Right ventricle myocardium inferior (tissue), 1 donor: ENCODE measurements around the gene SIRT5. TPM values are rescaled to one million over a fixed set of nuclear protein-coding genes. Genes with fewer than 3 reads are reported as not detected.

Source experiments
- ATAC-seq: fragments of 200-7000 bp; cut with Tn5 transposase; one replicate; pipeline ENCODE4 v1.9.1; 2020; ENCODE audit warnings: mild to moderate bottlenecking, moderate library complexity
- DNase-seq: peaks from one replicate; pipeline ENCODE4 v3.0.0; 2021; ENCODE audit errors: missing footprints
- intact Hi-C: fragments of 100-400 bp; cut with DNase I; formaldehyde crosslinking; loops from one replicate; pipeline ENCODE4 v1.11.0; 2022
- total RNA-seq: library from RNA; stranded (reverse); fragmentation: NEBNext Ultra II Directional; extraction: Animal tissue kit (Norgen Biotek cat#: 25700); gene quantifications from one replicate; pipeline ENCODE4 v1.2.1, GENCODE V29; 2021
- donor health status: DM: no; HTN: yes; CAD: no; lungs with severe emphysema.

The SIRT5 gene
- total RNA-seq, 1 donor from 2014 or later: 50.8 TPM

- ATAC-seq: no peak
- intact Hi-C loops: loop anchor here (2.0 to 5.0 kb wide), 6 partner anchors 37 to 243 kb away; partner anchors contain the start of genes GFOD1 and RANBP9
- no peak for DNase-seq
Observed at GRCh38 chr6:13575377-13575775, 975 bp downstream of the SIRT5 start.

- ATAC-seq (no peak), DNase-seq (no peak)
- intact Hi-C loops: loop anchor here (5.0 kb wide), 4 partner anchors 36 to 244 kb away; partner anchors contain the start of gene RANBP9
Observed at GRCh38 chr6:13576017-13576416, 1.6 kb downstream of the SIRT5 start.

GRCh38 chr6:13577926-13578325, 3.5 kb downstream of the SIRT5 start:
- DNase-seq (no peak), ATAC-seq (no peak)
- intact Hi-C loops: loop anchor here (5.0 kb wide), 4 partner anchors 34 to 246 kb away; partner anchors contain the start of gene RANBP9

- DNase-seq: no peak
- intact Hi-C loops: loop anchor here (5.0 kb wide), 4 partner anchors 32 to 248 kb away; partner anchors contain the start of gene RANBP9
- ATAC-seq: no peak
Observed at GRCh38 chr6:13579911-13580310, 5.5 kb downstream of the SIRT5 start.

- DNase-seq (no peak), ATAC-seq (no peak)
- intact Hi-C loops: no loop called here
Observed at GRCh38 chr6:13581700-13582229, 7.4 kb downstream of the SIRT5 start.

- intact Hi-C loops: no loop called here
- ATAC-seq: no peak
- no peak for DNase-seq
Observed at GRCh38 chr6:13586603-13587542, 12.5 kb downstream of the SIRT5 start.

- ATAC-seq (no peak), DNase-seq (no peak)
- intact Hi-C loops: no loop called here
Observed at GRCh38 chr6:13589801-13590200, 15.4 kb downstream of the SIRT5 start.

GRCh38 chr6:13590574-13591153, 16.3 kb downstream of the SIRT5 start:
- intact Hi-C loops: no loop called here
- ATAC-seq: no peak
- no peak for DNase-seq

GRCh38 chr6:13591205-13591921, 17.0 kb downstream of the SIRT5 start:
- intact Hi-C loops: no loop called here

GRCh38 chr6:13593103-13593502, 18.7 kb downstream of the SIRT5 start:
- no peak for ATAC-seq
- intact Hi-C loops: no loop called here

More at GRCh38 chr6:13591205-13591921, 17.0 kb downstream of the SIRT5 start:
- DNase-seq: no peak
- no peak for ATAC-seq

GRCh38 chr6:13593720-13594119, 19.3 kb downstream of the SIRT5 start:
- ATAC-seq (no peak), DNase-seq (no peak)
- intact Hi-C loops: no loop called here

More at GRCh38 chr6:13593103-13593502, 18.7 kb downstream of the SIRT5 start:
- no peak for DNase-seq

GRCh38 chr6:13597073-13597472, 22.7 kb downstream of the SIRT5 start:
- no peak for ATAC-seq
- no peak for DNase-seq
- intact Hi-C loops: no loop called here

GRCh38 chr6:13600036-13600435, 25.6 kb downstream of the SIRT5 start:
- no peak for DNase-seq
- no peak for ATAC-seq
- intact Hi-C loops: no loop called here

- no peak for DNase-seq
- intact Hi-C loops: no loop called here
- ATAC-seq: no peak
Observed at GRCh38 chr6:13604135-13604534, 29.7 kb downstream of the SIRT5 start.

GRCh38 chr6:13604546-13605416, 30.4 kb downstream of the SIRT5 start:
- intact Hi-C loops: no loop called here
- DNase-seq (no peak), ATAC-seq (no peak)

GRCh38 chr6:13605634-13606033, 31.2 kb downstream of the SIRT5 start:
- no peak for DNase-seq
- intact Hi-C loops: no loop called here
- ATAC-seq: no peak

GRCh38 chr6:13611715-13612114, 37.3 kb downstream of the SIRT5 start:
- ATAC-seq (no peak), DNase-seq (no peak)
- intact Hi-C loops: loop anchor here (5.0 kb wide), 2 partner anchors 34 to 284 kb away; partner anchors contain the start of gene TBC1D7

GRCh38 chr6:13613029-13613594, 38.7 kb downstream of the SIRT5 start:
- DNase-seq (no peak), ATAC-seq (no peak)
- intact Hi-C loops: loop anchor here (5.0 kb wide), 2 partner anchors 36 to 286 kb away; partner anchors contain the start of gene TBC1D7
